ENCODE measurements around the gene MRNIP. TPM values are rescaled to one million over a fixed set of nuclear protein-coding genes. Genes with fewer than 3 reads are reported as not detected.

Gene MRNIP
- total and polyA plus RNA-seq, 2 of the 4 experiments (the other 2 are of a cell fraction), result 6.6 to 24.7 TPM

GRCh38 chr5:179791881-179792611 is 66.6 kb downstream of the MRNIP start:
- Histone ChIP-seq H2BK15ac (ENCODE audit: low read depth, low read length) (no peak overlapping the region), H3K27me3 (ENCODE audit: control insufficient read depth, insufficient read depth, low read length) (no peaks in the 10 kb centered on the region), H4K5ac (ENCODE audit: low read depth, low read length) (no peak overlapping the region), H3K23ac (ENCODE audit: low read depth, low read length) (no peak overlapping the region), H3K27ac (ENCODE audit: insufficient read depth, low read length) (no peak overlapping the region), H3K79me1 (ENCODE audit: low read depth in 1 of 2, low read length in 2 of 2) (no peaks in the 10 kb centered on the region), H3K36me3 (ENCODE audit: control insufficient read depth, insufficient read depth, low read length) (peaks cover 3% of the 10 kb centered on the region; the same call in 1 of the 2 replicates), H4K8ac (ENCODE audit: low read depth in 2 of 2, low read length in 2 of 2) (no peak overlapping the region), H3K56ac (ENCODE audit: extremely low read depth, insufficient read depth, low read length) (no peak overlapping the region), H2AK9ac (replicated peaks; ENCODE audit: low read depth, low read length, poor library complexity) (no peak overlapping the region), H4K20me1 (ENCODE audit: insufficient read depth, low read length) (0 out of 2 replicates have a peak, but pooled peaks cover 5% of the 10 kb centered on the region), H3K14ac (replicated peaks; ENCODE audit: low read depth, low read length) (no peak overlapping the region), H3K4ac (ENCODE audit: low read depth, low read length) (no peak overlapping the region), H2BK5ac (ENCODE audit: low read depth, low read length, poor library complexity, severe bottlenecking) (no peak overlapping the region), H2AK5ac (ENCODE audit: low read depth, low read length) (no peak overlapping the region; the same call in 1 of the 2 replicates), H4K91ac (ENCODE audit: insufficient read depth, low read depth, low read length) (no peak overlapping the region), H3K18ac (ENCODE audit: low read depth, low read length) (no peak overlapping the region), H2AFZ (replicated peaks; ENCODE audit: low read length, poor library complexity) (no peak overlapping the region), H3K9ac (ENCODE audit: low read depth, low read length) (no peak overlapping the region), H3K4me1 (ENCODE audit: control insufficient read depth, insufficient read depth, low read length) (peaks cover 9% of the 10 kb centered on the region; the same call in 1 of the 2 replicates), H3K9me1 (ENCODE audit: insufficient read depth, low read length) (no peaks in the 10 kb centered on the region), H3K4me3 (ENCODE audit: insufficient read depth, low read depth, low read length) (no peak overlapping the region), H2BK120ac (ENCODE audit: low read depth, low read length) (no peak overlapping the region), H3K9me3 (ENCODE audit: control insufficient read depth, insufficient read depth, low read length) (no peaks in the 10 kb centered on the region), H3K4me2 (ENCODE audit: low read depth, low read length) (no peak overlapping the region), H2BK20ac (ENCODE audit: low read depth, low read length) (no peak overlapping the region)
- in situ Hi-C loops (cut with MboI; ENCODE audit: low sequenced_read_pairs) (no loop called here), dilution Hi-C loops (cut with HindIII; ENCODE audit: low sequenced_read_pairs, unreplicated experiment) (no loop called here), intact Hi-C loops (cut with micrococcal nuclease) (no loop called here)
- DNase-seq (no peak), ATAC-seq (ENCODE audit: low read depth) (no peak)
- BruUV-seq (replicated peaks), result no TSS peak
- ChIA-PET POLR2A (ENCODE audit: unreplicated experiment) (interaction anchor here (1.0 kb wide), 1 partner anchor 36 kb away, joined by 3 read pairs; no protein-coding TSS in a partner anchor), CTCF (no interaction called here)
- TF ChIP-seq ELK1 (IDR thresholded peaks at IDR 0.05; ENCODE audit: borderline replicate concordance, low read depth, low read length) (no peak), CHD1 (IDR thresholded peaks at IDR 0.05; ENCODE audit: low read depth, low read length) (no peak), RCOR1 (IDR thresholded peaks at IDR 0.05; ENCODE audit: insufficient replicate concordance, low read length) (no peak), MAFK (IDR thresholded peaks at IDR 0.05; ENCODE audit: low read depth, low read length) (no peak), MXI1 (IDR thresholded peaks at IDR 0.05; ENCODE audit: borderline replicate concordance, low read depth, low read length) (no peak), BHLHE40 (IDR thresholded peaks at IDR 0.05; ENCODE audit: low read depth, low read length) (no peak), RAD21 (IDR thresholded peaks at IDR 0.05; ENCODE audit: low read length) (no peak), CTCF (conservative IDR thresholded peaks at IDR 0.05; ENCODE audit: low read depth, low read length) (no peak), CEBPB (IDR thresholded peaks at IDR 0.05; ENCODE audit: low read depth, low read length) (no peak), POLR2A (IDR thresholded peaks at IDR 0.05; ENCODE audit: low read depth, low read length) (no peak), USF2 (IDR thresholded peaks at IDR 0.05; ENCODE audit: low read depth, low read length) (no peak), RFX5 (IDR thresholded peaks at IDR 0.05; ENCODE audit: low read depth, low read length) (no peak), NFE2L2 (IDR thresholded peaks at IDR 0.05; ENCODE audit: low read depth, low read length) (no peak), SMC3 (IDR thresholded peaks at IDR 0.05; ENCODE audit: low read depth, low read length) (no peak)
- 89% methylated on average over 5 of the region's 15 CpGs; no CpG with 5 or more reads in 1 of the 2 experiments for WGBS, 2 experiments (ENCODE audit: extremely low coverage in 2 of 2, insufficient read length in 1 of 2)

Measured in IMR-90 (cell line).